Muscle layer of duodenum (tissue), 2 donors: ENCODE results near the gene LAMA2.

Source experiments
- H3K27ac ChIP-seq: one replicate; pipeline ENCODE4 v1.7.0; 2013; ENCODE audit warnings: mild to moderate bottlenecking, low read length
- H3K27me3 ChIP-seq: one replicate; pipeline ENCODE4 v1.7.0; 2013; ENCODE audit warnings: low read depth, mild to moderate bottlenecking, control low read depth, low read length
- H3K36me3 ChIP-seq, 2 donors: one replicate each; pipeline ENCODE4 v1.7.0; 2013; ENCODE audit warnings: low read length in 2 of 2, control low read depth in 1 of 2, mild to moderate bottlenecking in 1 of 2; ENCODE audit not compliant: insufficient read depth in 2 of 2, control insufficient read depth in 1 of 2
- H3K4me1 ChIP-seq, 2 donors: one replicate each; pipeline ENCODE4 v1.7.0; 2013; ENCODE audit warnings: low read length in 2 of 2, mild to moderate bottlenecking in 2 of 2, control low read depth in 1 of 2, moderate library complexity in 1 of 2; ENCODE audit not compliant: insufficient read depth in 2 of 2, control insufficient read depth in 1 of 2
- H3K4me3 ChIP-seq, 2 donors: one replicate each; pipeline ENCODE4 v1.7.0; 2013; ENCODE audit warnings: low read length in 2 of 2, low read depth in 1 of 2, mild to moderate bottlenecking in 1 of 2
- H3K9me3 ChIP-seq, 2 donors: one replicate each; pipeline ENCODE4 v1.7.0; 2013; ENCODE audit warnings: low read length in 2 of 2, control low read depth in 1 of 2, mild to moderate bottlenecking in 1 of 2; ENCODE audit not compliant: control insufficient read depth in 1 of 2
- donor health status: healthy.

LAMA2 gene

GRCh38 chr6:129390900-129391299 lies 508.0 kb downstream of the LAMA2 start:
- Histone ChIP-seq H3K27me3 (no peaks in the 10 kb centered on the region), H3K27ac (no peak overlapping the region), H3K4me3 (no peak overlapping the region), H3K4me1 (no peaks in the 10 kb centered on the region), H3K9me3 (no peaks in the 10 kb centered on the region), H3K36me3 (no peaks in the 10 kb centered on the region)

GRCh38 chr6:129393654-129394053 lies 510.7 kb downstream of the LAMA2 start:
- no peaks in the 10 kb centered on the region for H3K4me1 ChIP-seq
- no peaks in the 10 kb centered on the region for H3K27me3 ChIP-seq
- no peak overlapping the region for H3K27ac ChIP-seq
- no peak overlapping the region for H3K4me3 ChIP-seq
- no peaks in the 10 kb centered on the region for H3K9me3 ChIP-seq
- no peaks in the 10 kb centered on the region for H3K36me3 ChIP-seq

GRCh38 chr6:129398764-129399163 lies 515.8 kb downstream of the LAMA2 start:
- Histone ChIP-seq H3K9me3 (no peaks in the 10 kb centered on the region), H3K4me3 (no peak overlapping the region), H3K27ac (no peak overlapping the region), H3K36me3 (no peaks in the 10 kb centered on the region), H3K4me1 (no peaks in the 10 kb centered on the region), H3K27me3 (no peaks in the 10 kb centered on the region)

GRCh38 chr6:129402244-129402643 lies 519.3 kb downstream of the LAMA2 start:
- Histone ChIP-seq H3K9me3 (no peaks in the 10 kb centered on the region), H3K4me3 (no peak overlapping the region), H3K27me3 (no peaks in the 10 kb centered on the region), H3K4me1 (no peaks in the 10 kb centered on the region), H3K36me3 (peaks cover 0 to 12% of the 10 kb centered on the region in 2 donors), H3K27ac (no peak overlapping the region)

GRCh38 chr6:129411092-129411491 lies 528.2 kb downstream of the LAMA2 start:
- H3K36me3 ChIP-seq = peaks cover 0 to 17% of the 10 kb centered on the region in 2 donors
- no peak overlapping the region for H3K27ac ChIP-seq
- no peaks in the 10 kb centered on the region for H3K4me1 ChIP-seq
- H3K9me3 ChIP-seq = peaks cover 0 to 2% of the 10 kb centered on the region in 2 donors
- no peaks in the 10 kb centered on the region for H3K27me3 ChIP-seq
- no peak overlapping the region for H3K4me3 ChIP-seq

- no peaks in the 10 kb centered on the region for H3K27me3 ChIP-seq
- H3K4me1 ChIP-seq = no peaks in the 10 kb centered on the region
- H3K9me3 ChIP-seq = no peaks in the 10 kb centered on the region
- H3K27ac ChIP-seq = no peak overlapping the region
- no peaks in the 10 kb centered on the region for H3K36me3 ChIP-seq
- H3K4me3 ChIP-seq = no peak overlapping the region
Observed at GRCh38 chr6:129416337-129416990, 533.5 kb downstream of the LAMA2 start.

- Histone ChIP-seq H3K4me3 (no peak overlapping the region), H3K9me3 (no peaks in the 10 kb centered on the region), H3K36me3 (no peaks in the 10 kb centered on the region), H3K4me1 (no peaks in the 10 kb centered on the region), H3K27ac (no peak overlapping the region), H3K27me3 (no peaks in the 10 kb centered on the region)
Observed at GRCh38 chr6:129417416-129418086, 534.6 kb downstream of the LAMA2 start.

GRCh38 chr6:129419324-129419723 lies 536.4 kb downstream of the LAMA2 start:
- no peak overlapping the region for H3K4me3 ChIP-seq
- H3K36me3 ChIP-seq = no peaks in the 10 kb centered on the region
- no peaks in the 10 kb centered on the region for H3K9me3 ChIP-seq
- no peaks in the 10 kb centered on the region for H3K4me1 ChIP-seq
- no peak overlapping the region for H3K27ac ChIP-seq
- H3K27me3 ChIP-seq = no peaks in the 10 kb centered on the region

GRCh38 chr6:129426343-129426742 lies 543.4 kb downstream of the LAMA2 start:
- Histone ChIP-seq H3K4me3 (no peak overlapping the region), H3K36me3 (no peaks in the 10 kb centered on the region), H3K9me3 (no peaks in the 10 kb centered on the region), H3K27ac (no peak overlapping the region), H3K27me3 (no peaks in the 10 kb centered on the region), H3K4me1 (no peaks in the 10 kb centered on the region)

GRCh38 chr6:129429956-129430355 lies 547.0 kb downstream of the LAMA2 start:
- Histone ChIP-seq H3K9me3 (no peaks in the 10 kb centered on the region), H3K4me1 (no peaks in the 10 kb centered on the region), H3K27me3 (no peaks in the 10 kb centered on the region), H3K4me3 (no peak overlapping the region), H3K36me3 (no peaks in the 10 kb centered on the region), H3K27ac (no peak overlapping the region)

GRCh38 chr6:129432738-129433137 lies 549.8 kb downstream of the LAMA2 start:
- H3K36me3 ChIP-seq = no peaks in the 10 kb centered on the region
- no peaks in the 10 kb centered on the region for H3K27me3 ChIP-seq
- no peaks in the 10 kb centered on the region for H3K9me3 ChIP-seq
- H3K4me3 ChIP-seq = no peak overlapping the region
- H3K27ac ChIP-seq = no peak overlapping the region
- no peaks in the 10 kb centered on the region for H3K4me1 ChIP-seq

- H3K27ac ChIP-seq = no peak overlapping the region
- H3K4me1 ChIP-seq = no peaks in the 10 kb centered on the region
- H3K27me3 ChIP-seq = no peaks in the 10 kb centered on the region
- no peaks in the 10 kb centered on the region for H3K9me3 ChIP-seq
- no peak overlapping the region for H3K4me3 ChIP-seq
- H3K36me3 ChIP-seq = no peaks in the 10 kb centered on the region
Observed at GRCh38 chr6:129434091-129434490, 551.2 kb downstream of the LAMA2 start.
